ENCODE results near the gene PPIF. TPM values are rescaled to one million over a fixed set of nuclear protein-coding genes. Genes with fewer than 3 reads are reported as not detected.

PPIF gene
- total RNA-seq, 1 donor from 2014 or later: 18.8 TPM

DNA sequence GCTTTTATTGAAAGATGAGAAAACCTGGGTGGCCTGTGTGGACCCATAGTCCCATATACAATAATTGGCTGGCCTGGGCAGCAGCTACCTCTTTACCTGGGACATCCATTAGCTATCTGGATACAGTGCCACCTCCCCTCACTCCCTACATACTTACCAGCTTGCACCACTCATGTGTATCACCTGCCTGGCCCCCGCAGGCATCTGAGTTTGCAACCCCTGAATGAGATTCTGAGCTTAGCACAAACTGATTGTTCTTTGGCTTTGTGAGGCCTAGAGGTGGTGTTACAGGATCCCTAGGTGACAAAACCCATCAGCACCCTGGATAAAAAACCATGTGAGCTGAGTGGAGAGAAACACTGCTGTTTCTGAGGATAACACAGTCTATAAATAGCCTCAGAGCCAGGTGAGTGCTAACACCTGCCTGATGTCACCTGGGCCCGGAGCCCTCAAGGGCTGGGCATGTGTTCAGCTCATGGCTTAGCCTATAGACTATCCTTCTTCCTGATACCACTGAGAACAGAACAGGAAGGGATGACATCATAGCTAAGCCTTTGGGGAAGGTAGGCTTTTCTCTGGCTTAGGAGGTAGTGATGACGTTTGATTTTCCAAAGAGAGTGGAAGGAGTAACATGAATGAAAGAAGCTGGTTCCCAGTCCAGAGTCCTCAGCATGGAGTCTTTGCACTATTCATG lies 2.6 kb upstream of the PPIF start:
- no peak for ATAC-seq
- DNase-seq (ENCODE audit: low spot score): no peak
- intact Hi-C loops (cut with DNase I): no loop called here

- ATAC-seq: no peak
- no peak for DNase-seq (ENCODE audit: low spot score)
- intact Hi-C loops (cut with DNase I): no loop called here
Observed at GRCh38 chr10:79345241-79346011, 1.8 kb upstream of the PPIF start.

- ATAC-seq: no peak
- no peak for DNase-seq (ENCODE audit: low spot score)
- intact Hi-C loops (cut with DNase I): no loop called here
Observed at GRCh38 chr10:79346012-79346340, 1.3 kb upstream of the PPIF start.

DNA sequence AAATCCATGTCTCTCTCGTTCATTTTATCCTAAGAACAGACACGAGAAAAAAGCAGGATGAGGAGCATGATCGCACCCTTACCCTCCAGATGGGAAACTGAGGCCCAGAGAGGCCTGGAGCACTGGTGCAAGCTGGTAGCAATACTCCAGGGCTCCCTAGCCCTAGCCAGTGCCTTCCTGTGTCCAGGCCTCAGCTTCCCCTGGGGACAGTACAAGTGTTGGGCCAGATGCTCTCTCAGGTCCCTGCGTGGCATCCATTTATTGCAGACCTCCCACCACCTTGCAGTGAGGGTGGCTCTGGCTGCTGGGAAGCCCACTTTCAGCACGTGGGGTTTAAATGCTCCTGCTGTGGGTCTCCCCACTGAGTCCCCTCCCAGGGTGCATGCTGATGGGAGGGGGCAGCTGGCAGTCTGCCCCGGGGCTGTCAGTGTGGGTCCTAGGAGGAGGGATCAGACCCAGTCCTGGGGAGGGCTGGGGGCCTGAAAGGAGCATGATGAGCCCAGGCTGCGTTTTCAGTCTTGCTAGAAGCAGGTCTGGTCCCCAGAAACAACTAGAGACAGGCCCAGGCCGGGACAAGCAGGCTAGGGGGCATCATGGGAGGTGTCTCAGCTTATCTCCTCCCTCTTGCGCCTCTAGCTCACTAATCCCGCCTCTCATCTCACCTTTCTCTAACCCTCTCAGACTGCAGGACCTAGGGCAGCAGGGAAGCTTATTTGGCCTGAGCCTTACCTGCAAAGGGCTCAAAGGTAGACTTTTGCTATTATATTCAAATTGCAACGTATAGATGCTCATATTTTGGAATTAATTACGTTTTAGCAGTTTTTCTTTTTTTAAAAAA lies 662 bp upstream of the PPIF start:
- DNase-seq (ENCODE audit: low spot score): no peak
- no peak for ATAC-seq
- intact Hi-C loops (cut with DNase I): no loop called here

GRCh38 chr10:79347894-79348639 lies 798 bp downstream of the PPIF start:
- ATAC-seq: peak; percentile 84
- intact Hi-C loops (cut with DNase I): no loop called here
- peak; percentile 88 for DNase-seq (ENCODE audit: low spot score)

GRCh38 chr10:79348640-79348988 lies 1.3 kb downstream of the PPIF start:
- no peak for ATAC-seq
- no peak for DNase-seq (ENCODE audit: low spot score)
- intact Hi-C loops (cut with DNase I): no loop called here

GRCh38 chr10:79349072-79349491 lies 1.8 kb downstream of the PPIF start:
- no peak for DNase-seq (ENCODE audit: low spot score)
- no peak for ATAC-seq
- intact Hi-C loops (cut with DNase I): no loop called here

DNA sequence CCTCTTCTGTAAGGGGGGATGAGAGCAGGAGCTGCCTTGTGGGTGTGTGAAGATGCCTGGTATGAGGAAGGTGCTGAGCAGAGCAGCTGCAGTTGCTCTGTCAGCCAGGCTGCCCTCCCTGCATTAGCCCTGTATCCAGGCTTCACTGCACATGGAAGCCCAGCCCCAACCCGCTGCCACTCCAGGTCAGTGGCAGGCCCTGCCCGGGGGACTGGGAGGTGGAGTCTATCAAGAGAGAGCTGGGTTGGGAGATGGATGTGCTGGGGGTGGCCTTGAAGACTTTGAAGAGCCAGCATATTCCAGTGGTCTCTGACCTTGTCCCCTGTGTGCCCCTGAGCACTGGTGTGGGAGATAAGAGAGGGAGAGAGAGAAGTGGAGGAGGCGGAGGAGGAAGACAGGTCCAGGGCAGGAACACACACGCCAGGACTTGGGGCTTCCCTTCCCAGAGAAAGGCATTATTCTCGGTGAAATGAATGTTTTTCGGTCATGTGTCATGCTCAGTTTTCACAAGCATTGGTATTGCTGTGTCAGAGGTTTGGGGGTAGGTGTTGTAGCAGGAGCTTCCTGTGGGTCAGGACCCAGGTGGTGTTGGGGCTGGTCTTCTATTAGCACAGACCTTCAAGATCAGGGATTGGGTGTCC lies 2.6 kb downstream of the PPIF start:
- ATAC-seq: no peak
- no peak for DNase-seq (ENCODE audit: low spot score)
- intact Hi-C loops (cut with DNase I): no loop called here

DNA sequence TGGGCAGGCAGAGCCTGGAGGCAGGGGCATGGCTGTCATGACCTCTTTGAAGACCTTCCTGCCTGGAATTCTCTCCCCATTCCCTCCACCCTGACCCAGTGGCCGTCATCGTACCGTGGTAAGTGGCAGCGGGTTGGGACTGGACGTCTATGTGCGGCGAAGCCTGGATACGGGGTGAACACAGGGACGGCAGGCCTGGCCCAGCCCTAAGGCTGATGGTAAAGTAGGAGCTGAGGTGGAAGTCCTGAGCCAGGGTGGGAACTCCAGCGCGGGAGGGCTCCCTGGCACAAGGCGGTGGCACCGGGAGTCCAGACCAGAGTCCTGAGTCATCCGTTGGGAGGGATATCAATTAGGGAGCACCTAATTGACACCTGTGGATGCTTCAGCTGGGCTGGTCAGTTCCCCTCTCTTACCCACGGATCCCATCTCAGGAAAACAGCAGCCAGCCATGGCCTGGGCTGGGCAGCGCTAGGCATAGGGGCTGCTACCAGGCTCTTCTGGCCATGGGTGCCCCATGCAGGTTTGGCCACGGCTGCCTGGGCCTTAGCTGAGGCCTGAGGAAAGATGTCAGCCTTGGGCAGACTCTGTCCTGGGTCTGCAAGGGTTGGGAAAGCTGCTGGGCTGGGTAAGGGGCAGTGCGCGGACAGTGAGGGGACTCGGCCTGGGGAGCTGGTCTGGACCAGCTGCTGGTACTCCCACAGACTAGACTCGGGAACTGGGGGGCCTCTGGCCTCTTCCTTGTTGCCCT lies 3.3 kb downstream of the PPIF start:
- intact Hi-C loops (cut with DNase I): no loop called here
- no peak for ATAC-seq
- no peak for DNase-seq (ENCODE audit: low spot score)

DNA sequence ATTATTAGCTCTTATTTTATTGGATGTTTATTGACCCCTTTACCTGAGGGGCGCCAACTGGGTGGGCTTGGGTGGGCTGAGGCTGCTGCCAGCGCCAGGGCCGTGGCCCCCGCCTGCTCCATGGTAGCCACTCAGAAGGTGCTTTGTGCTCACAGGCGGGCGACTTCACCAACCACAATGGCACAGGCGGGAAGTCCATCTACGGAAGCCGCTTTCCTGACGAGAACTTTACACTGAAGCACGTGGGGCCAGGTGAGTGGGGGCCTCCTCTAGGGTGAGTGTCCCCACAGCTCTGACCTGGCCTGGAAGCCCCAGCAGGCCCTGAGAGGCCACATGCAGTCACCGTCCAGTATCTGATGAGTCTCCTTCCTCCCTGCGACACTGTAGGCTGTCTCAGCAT lies 4.1 kb downstream of the PPIF start:
- ATAC-seq (no peak), DNase-seq (ENCODE audit: low spot score) (no peak)
- intact Hi-C loops (cut with DNase I): no loop called here

- ATAC-seq (no peak), DNase-seq (ENCODE audit: low spot score) (no peak)
- intact Hi-C loops (cut with DNase I): no loop called here
Observed at GRCh38 chr10:79352035-79352877, 5.0 kb downstream of the PPIF start.

GRCh38 chr10:79353000-79353406 lies 5.7 kb downstream of the PPIF start:
- ATAC-seq (no peak), DNase-seq (ENCODE audit: low spot score) (no peak)
- intact Hi-C loops (cut with DNase I): no loop called here

DNA sequence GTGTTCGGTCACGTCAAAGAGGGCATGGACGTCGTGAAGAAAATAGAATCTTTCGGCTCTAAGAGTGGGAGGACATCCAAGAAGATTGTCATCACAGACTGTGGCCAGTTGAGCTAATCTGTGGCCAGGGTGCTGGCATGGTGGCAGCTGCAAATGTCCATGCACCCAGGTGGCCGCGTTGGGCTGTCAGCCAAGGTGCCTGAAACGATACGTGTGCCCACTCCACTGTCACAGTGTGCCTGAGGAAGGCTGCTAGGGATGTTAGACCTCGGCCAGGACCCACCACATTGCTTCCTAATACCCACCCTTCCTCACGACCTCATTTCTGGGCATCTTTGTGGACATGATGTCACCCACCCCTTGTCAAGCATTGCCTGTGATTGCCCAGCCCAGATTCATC lies 6.5 kb downstream of the PPIF start:
- intact Hi-C loops (cut with DNase I): no loop called here
- DNase-seq (ENCODE audit: low spot score) (no peak), ATAC-seq (no peak)

GRCh38 chr10:79354141-79354540 lies 6.9 kb downstream of the PPIF start:
- DNase-seq (ENCODE audit: low spot score) (no peak), ATAC-seq (no peak)
- intact Hi-C loops (cut with DNase I): no loop called here

- no peak for DNase-seq (ENCODE audit: low spot score)
Observed at GRCh38 chr10:79354615-79355014, 7.3 kb downstream of the PPIF start.

GRCh38 chr10:79355420-79356017 lies 8.2 kb downstream of the PPIF start:
- intact Hi-C loops (cut with DNase I): no loop called here

More at GRCh38 chr10:79354615-79355014, 7.3 kb downstream of the PPIF start:
- intact Hi-C loops (cut with DNase I): no loop called here
- no peak for ATAC-seq

DNA sequence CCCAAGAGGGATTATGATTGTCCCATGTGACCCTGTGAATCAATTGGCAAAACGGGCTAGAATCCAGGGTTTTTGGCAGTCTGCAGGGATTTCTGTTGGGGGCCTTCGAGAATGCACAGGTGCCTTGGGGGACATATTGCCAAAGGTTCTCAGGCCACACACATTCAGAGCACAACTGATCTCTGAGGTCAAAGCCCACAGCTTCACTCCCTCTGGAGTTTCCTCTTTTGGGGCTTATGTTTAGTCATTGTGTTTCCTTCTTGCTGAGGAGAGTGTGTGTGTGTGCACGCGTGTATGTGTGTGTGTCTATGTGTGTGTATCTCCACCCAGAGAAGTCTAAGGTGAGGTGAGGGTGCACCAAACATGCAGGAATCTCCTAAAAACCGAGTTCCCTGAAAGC lies 8.8 kb downstream of the PPIF start:
- DNase-seq (ENCODE audit: low spot score) (no peak), ATAC-seq (no peak)
- intact Hi-C loops (cut with DNase I): no loop called here

More at GRCh38 chr10:79355420-79356017, 8.2 kb downstream of the PPIF start:
- ATAC-seq: no peak
- no peak for DNase-seq (ENCODE audit: low spot score)

All from sciatic nerve (tissue), 2 donors.